ENCODE data around the gene TMEM129.

Gene TMEM129

DNA sequence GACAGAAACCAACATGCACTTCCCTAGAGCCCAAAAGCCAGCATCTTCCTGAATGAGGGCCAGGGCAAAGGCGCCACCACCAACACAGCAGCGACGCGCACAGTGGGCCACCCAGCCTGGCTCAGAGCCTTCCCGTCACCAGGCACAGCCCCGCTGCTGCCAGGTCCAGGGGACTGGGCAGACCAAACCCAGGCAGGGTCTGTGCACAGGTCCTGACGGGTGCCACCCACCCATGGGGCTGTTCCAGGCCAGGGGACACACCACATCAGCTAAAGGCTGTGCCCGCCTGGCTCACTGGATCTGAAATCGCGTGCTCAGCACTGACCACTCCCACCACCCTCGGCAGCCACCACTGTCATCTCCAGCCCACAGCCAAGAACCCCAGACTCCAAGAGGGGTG lies 50.8 kb downstream of the TMEM129 start:
- no peaks in the 10 kb centered on the region for H3K9me3 ChIP-seq (ENCODE audit: low read length)
- no peaks in the 10 kb centered on the region for H3K9me2 ChIP-seq (ENCODE audit: low read depth, low read length)
- no peak for TF ChIP-seq EZH2 (IDR thresholded peaks at IDR 0.05; ENCODE audit: borderline replicate concordance, low read length)
- TF ChIP-seq, protein P1, sequence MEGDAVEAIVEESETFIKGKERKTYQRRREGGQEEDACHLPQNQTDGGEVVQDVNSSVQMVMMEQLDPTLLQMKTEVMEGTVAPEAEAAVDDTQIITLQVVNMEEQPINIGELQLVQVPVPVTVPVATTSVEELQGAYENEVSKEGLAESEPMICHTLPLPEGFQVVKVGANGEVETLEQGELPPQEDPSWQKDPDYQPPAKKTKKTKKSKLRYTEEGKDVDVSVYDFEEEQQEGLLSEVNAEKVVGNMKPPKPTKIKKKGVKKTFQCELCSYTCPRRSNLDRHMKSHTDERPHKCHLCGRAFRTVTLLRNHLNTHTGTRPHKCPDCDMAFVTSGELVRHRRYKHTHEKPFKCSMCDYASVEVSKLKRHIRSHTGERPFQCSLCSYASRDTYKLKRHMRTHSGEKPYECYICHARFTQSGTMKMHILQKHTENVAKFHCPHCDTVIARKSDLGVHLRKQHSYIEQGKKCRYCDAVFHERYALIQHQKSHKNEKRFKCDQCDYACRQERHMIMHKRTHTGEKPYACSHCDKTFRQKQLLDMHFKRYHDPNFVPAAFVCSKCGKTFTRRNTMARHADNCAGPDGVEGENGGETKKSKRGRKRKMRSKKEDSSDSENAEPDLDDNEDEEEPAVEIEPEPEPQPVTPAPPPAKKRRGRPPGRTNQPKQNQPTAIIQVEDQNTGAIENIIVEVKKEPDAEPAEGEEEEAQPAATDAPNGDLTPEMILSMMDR (IDR thresholded peaks at IDR 0.05; ENCODE audit: low read length), result no peak

DNA sequence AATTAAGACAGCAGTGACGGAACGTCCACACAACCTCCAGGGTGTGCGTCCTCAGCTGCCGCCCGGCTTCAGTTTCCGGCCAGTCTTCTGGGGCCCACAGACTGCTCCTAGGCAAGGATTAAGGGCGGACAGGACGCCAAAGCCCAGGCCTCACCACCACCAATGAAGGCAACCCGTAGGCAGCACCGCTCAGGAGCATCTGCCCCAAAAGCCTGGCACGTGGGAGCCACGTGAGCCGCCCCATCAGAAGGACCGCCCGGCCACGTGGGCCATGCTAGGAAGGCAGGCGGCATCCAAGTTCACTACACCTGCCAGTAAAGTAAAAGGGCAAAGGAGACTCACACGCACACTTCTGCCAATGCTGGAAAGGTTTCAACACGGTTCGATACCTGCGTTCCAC lies 51.3 kb downstream of the TMEM129 start:
- Histone ChIP-seq H3K36me3 (ENCODE audit: insufficient read depth, low read length) (no peaks in the 10 kb centered on the region), H2AFZ (ENCODE audit: low read length) (no peak overlapping the region), H3K4me2 (ENCODE audit: low read length) (no peak overlapping the region), H3K9me3 (ENCODE audit: low read length) (no peaks in the 10 kb centered on the region), H3K79me2 (ENCODE audit: insufficient read depth, low read length) (no peaks in the 10 kb centered on the region), H3K27ac (ENCODE audit: low read depth, low read length, poor library complexity, severe bottlenecking) (no peak overlapping the region), H3K9me2 (ENCODE audit: low read depth, low read length) (no peaks in the 10 kb centered on the region), H3K9ac (ENCODE audit: low read length) (no peak overlapping the region), H4K20me1 (ENCODE audit: insufficient read depth, low read length) (no peaks in the 10 kb centered on the region), H3F3A (ENCODE audit: insufficient read depth, low read length) (no peaks in the 10 kb centered on the region), H3K4me3 (ENCODE audit: low read depth, low read length, poor library complexity, severe bottlenecking) (no peak overlapping the region), H3K27me3 (ENCODE audit: insufficient read depth, low read length) (no peaks in the 10 kb centered on the region), H3K4me1 (ENCODE audit: insufficient read depth, low read length, severe bottlenecking) (no peaks in the 10 kb centered on the region)
- TF ChIP-seq EZH2 (IDR thresholded peaks at IDR 0.05; ENCODE audit: borderline replicate concordance, low read length), result no peak
- TF ChIP-seq, protein P1 (IDR thresholded peaks at IDR 0.05; ENCODE audit: low read length), result no peak

More for the DNA sequence above, 50.8 kb downstream of the TMEM129 start:
- Histone ChIP-seq H4K20me1 (ENCODE audit: insufficient read depth, low read length) (no peaks in the 10 kb centered on the region), H3K79me2 (ENCODE audit: insufficient read depth, low read length) (no peaks in the 10 kb centered on the region), H3K4me1 (ENCODE audit: insufficient read depth, low read length, severe bottlenecking) (no peaks in the 10 kb centered on the region), H3K9ac (ENCODE audit: low read length) (no peak overlapping the region), H3K4me3 (ENCODE audit: low read depth, low read length, poor library complexity, severe bottlenecking) (no peak overlapping the region), H3F3A (ENCODE audit: insufficient read depth, low read length) (no peaks in the 10 kb centered on the region), H3K27ac (ENCODE audit: low read depth, low read length, poor library complexity, severe bottlenecking) (no peak overlapping the region), H3K4me2 (ENCODE audit: low read length) (no peak overlapping the region), H3K36me3 (ENCODE audit: insufficient read depth, low read length) (no peaks in the 10 kb centered on the region), H2AFZ (ENCODE audit: low read length) (no peak overlapping the region), H3K27me3 (ENCODE audit: insufficient read depth, low read length) (no peaks in the 10 kb centered on the region)

DNA sequence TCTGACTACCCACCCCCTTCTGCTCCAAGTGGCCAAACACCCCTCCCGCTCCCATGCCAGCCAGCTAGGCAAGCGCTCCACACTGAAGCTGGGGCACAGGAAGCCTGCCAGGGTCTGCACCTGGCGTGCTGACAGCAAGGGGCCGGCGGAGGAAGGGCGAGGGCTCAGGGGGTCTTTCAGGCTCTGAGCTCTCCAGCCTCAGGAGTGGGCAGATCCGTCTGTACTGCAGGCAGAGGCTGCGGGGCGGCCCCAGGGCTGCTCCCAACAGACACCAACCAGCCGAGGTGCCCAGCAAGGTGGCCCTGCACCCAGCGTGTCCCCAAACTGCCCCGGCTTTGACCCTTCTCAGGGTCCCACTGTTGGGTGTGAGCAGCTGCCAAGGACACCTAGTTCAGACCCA lies 51.9 kb downstream of the TMEM129 start:
- no peaks in the 10 kb centered on the region for H3K9me3 ChIP-seq (ENCODE audit: low read length)
- H4K20me1 ChIP-seq (ENCODE audit: insufficient read depth, low read length), result no peaks in the 10 kb centered on the region
- no peaks in the 10 kb centered on the region for H3F3A ChIP-seq (ENCODE audit: insufficient read depth, low read length)
- H3K27ac ChIP-seq (ENCODE audit: low read depth, low read length, poor library complexity, severe bottlenecking), result no peak overlapping the region
- no peak overlapping the region for H3K9ac ChIP-seq (ENCODE audit: low read length)
- H3K9me2 ChIP-seq (ENCODE audit: low read depth, low read length), result no peaks in the 10 kb centered on the region
- no peak for TF ChIP-seq EZH2 (IDR thresholded peaks at IDR 0.05; ENCODE audit: borderline replicate concordance, low read length)
- TF ChIP-seq, protein P1 (IDR thresholded peaks at IDR 0.05; ENCODE audit: low read length), result no peak
- H3K4me1 ChIP-seq (ENCODE audit: insufficient read depth, low read length, severe bottlenecking), result no peaks in the 10 kb centered on the region
- H3K36me3 ChIP-seq (ENCODE audit: insufficient read depth, low read length), result no peaks in the 10 kb centered on the region
- no peak overlapping the region for H3K4me3 ChIP-seq (ENCODE audit: low read depth, low read length, poor library complexity, severe bottlenecking)
- H3K4me2 ChIP-seq (ENCODE audit: low read length), result no peak overlapping the region
- no peak overlapping the region for H2AFZ ChIP-seq (ENCODE audit: low read length)
- no peaks in the 10 kb centered on the region for H3K27me3 ChIP-seq (ENCODE audit: insufficient read depth, low read length)
- H3K79me2 ChIP-seq (ENCODE audit: insufficient read depth, low read length), result no peaks in the 10 kb centered on the region

Data from OCI-LY1 (cell line).